ENCODE measurements around the gene RREB1. TPM values are rescaled to one million over a fixed set of nuclear protein-coding genes. Genes with fewer than 3 reads are reported as not detected.
A peak's percentile ranks its signal among the peaks of the same experiment; 100 is the strongest.

The RREB1 gene
- total RNA-seq, 3 donors from 2014 or later, result 64.9 to 85.9 (median 74.7) TPM

GRCh38 chr6:7228662-7229375 lies 121.1 kb downstream of the RREB1 start:
- H3K36me3 ChIP-seq (ENCODE audit: low read depth), result peaks cover 10% of the 10 kb centered on the region
- H3K4me1 ChIP-seq (ENCODE audit: low read depth), result no peaks in the 10 kb centered on the region
- no peaks in the 10 kb centered on the region for H3K9me3 ChIP-seq
- no peak for TF ChIP-seq CTCF (IDR thresholded peaks at IDR 0.05)
- DNase-seq, result no peak
- ATAC-seq, result no peak
- intact Hi-C loops (cut with DNase I, micrococcal nuclease), result no loop called here
- H3K4me3 ChIP-seq, result no peak overlapping the region

DNA sequence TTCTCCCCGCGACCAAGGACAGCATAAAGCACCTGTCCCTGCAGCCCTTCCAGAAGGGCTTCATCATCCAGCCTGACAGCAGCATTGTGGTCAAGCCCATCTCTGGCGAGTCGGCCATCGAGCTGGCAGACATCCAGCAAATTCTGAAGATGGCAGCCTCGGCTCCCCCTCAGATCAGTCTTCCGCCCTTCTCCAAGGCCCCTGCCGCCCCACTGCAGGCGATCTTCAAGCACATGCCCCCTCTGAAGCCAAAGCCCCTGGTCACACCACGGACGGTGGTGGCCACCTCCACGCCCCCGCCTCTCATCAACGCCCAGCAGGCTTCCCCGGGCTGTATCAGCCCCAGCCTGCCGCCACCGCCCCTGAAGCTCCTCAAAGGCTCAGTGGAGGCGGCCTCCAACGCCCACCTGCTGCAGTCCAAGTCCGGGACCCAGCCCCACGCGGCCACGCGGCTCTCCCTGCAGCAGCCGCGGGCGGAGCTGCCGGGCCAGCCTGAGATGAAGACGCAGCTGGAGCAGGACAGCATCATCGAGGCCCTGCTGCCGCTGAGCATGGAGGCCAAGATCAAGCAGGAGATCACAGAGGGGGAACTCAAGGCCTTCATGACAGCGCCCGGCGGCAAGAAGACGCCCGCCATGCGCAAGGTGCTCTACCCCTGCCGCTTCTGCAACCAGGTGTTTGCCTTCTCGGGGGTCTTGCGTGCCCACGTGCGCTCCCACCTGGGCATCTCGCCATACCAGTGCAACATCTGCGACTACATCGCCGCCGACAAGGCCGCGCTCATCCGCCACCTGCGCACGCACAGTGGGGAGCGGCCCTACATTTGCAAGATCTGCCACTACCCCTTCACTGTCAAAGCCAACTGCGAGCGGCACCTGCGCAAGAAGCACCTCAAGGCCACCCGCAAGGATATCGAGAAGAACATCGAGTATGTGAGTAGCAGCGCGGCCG lies 121.9 kb downstream of the RREB1 start:
- H3K4me1 ChIP-seq (ENCODE audit: low read depth), result peaks cover under 1% of the 10 kb centered on the region
- peaks cover 10% of the 10 kb centered on the region for H3K36me3 ChIP-seq (ENCODE audit: low read depth)
- no peak for TF ChIP-seq CTCF (IDR thresholded peaks at IDR 0.05)
- no peaks in the 10 kb centered on the region for H3K9me3 ChIP-seq
- ATAC-seq (peak; percentile 5), DNase-seq (no peak)
- no peak overlapping the region for H3K4me3 ChIP-seq
- intact Hi-C loops (cut with DNase I, micrococcal nuclease), result no loop called here

DNA sequence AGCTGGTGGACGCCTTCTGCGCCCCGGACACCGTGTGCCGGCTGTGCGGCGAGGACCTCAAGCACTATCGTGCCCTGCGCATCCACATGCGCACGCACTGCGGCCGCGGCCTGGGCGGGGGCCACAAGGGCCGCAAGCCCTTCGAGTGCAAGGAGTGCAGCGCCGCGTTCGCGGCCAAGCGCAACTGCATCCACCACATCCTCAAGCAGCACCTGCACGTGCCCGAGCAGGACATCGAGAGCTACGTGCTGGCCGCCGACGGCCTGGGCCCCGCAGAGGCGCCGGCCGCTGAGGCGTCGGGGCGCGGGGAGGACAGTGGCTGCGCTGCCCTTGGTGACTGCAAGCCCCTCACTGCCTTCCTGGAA lies 122.5 kb downstream of the RREB1 start:
- TF ChIP-seq CTCF (IDR thresholded peaks at IDR 0.05), result no peak
- H3K4me3 ChIP-seq, result no peak overlapping the region
- ATAC-seq, result no peak
- H3K36me3 ChIP-seq (ENCODE audit: low read depth), result peaks cover 10% of the 10 kb centered on the region
- intact Hi-C loops (cut with DNase I, micrococcal nuclease), result no loop called here
- H3K4me1 ChIP-seq (ENCODE audit: low read depth), result peaks cover 5% of the 10 kb centered on the region
- H3K9me3 ChIP-seq, result no peaks in the 10 kb centered on the region
- no peak for DNase-seq

DNA sequence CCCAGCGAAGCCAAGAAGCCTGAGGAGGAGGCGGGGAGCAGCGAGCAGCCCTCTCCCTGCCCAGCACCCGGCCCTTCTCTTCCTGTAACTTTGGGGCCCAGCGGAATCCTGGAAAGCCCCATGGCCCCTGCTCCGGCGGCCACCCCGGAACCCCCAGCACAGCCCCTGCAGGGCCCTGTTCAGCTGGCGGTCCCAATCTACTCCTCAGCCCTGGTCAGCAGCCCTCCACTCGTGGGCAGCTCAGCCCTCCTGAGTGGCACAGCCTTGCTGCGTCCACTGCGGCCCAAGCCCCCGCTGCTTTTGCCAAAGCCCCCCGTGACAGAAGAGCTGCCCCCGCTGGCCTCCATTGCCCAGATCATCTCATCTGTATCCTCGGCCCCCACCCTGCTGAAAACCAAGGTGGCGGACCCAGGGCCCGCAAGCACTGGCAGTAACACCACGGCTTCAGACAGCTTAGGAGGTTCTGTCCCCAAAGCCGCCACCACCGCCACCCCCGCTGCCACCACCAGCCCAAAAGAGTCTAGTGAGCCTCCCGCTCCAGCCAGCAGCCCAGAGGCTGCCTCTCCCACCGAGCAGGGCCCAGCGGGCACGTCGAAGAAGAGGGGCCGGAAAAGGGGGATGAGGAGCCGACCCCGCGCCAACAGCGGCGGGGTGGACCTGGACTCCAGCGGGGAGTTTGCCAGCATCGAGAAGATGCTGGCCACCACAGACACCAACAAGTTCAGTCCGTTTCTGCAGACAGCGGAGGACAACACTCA lies 123.4 kb downstream of the RREB1 start:
- Histone ChIP-seq H3K36me3 (ENCODE audit: low read depth) (peaks cover 10% of the 10 kb centered on the region), H3K9me3 (no peaks in the 10 kb centered on the region), H3K4me1 (ENCODE audit: low read depth) (peaks cover 13% of the 10 kb centered on the region), H3K4me3 (no peak overlapping the region)
- ATAC-seq, result no peak
- no peak for TF ChIP-seq CTCF (IDR thresholded peaks at IDR 0.05)
- no peak for DNase-seq
- intact Hi-C loops (cut with DNase I, micrococcal nuclease), result no loop called here

DNA sequence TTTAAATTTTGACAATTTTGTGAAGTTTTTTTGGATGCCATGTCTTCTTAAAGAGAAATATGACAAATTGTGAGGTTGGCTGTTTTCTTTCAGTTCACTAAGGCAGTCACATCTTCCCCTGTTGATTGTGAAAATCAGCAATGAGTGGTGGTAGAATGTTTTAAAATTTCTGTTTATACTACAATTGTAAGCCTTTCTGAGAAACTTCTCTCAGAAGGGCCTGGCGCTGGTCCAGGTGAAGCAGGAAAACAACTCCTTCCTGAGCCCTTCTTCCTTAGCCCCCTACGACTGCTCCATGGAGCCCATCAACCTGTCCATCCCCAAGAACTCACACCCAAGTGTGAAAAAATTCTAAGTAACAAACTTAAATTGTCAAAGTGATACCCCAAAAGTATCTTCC lies 124.6 kb downstream of the RREB1 start:
- DNase-seq (no peak), ATAC-seq (no peak)
- H3K36me3 ChIP-seq (ENCODE audit: low read depth), result peaks cover 10% of the 10 kb centered on the region
- TF ChIP-seq CTCF (IDR thresholded peaks at IDR 0.05), result no peak
- H3K4me3 ChIP-seq, result no peak overlapping the region
- intact Hi-C loops (cut with DNase I, micrococcal nuclease), result no loop called here
- H3K9me3 ChIP-seq, result no peaks in the 10 kb centered on the region
- H3K4me1 ChIP-seq (ENCODE audit: low read depth), result peaks cover 14% of the 10 kb centered on the region

Measured in mucosa of descending colon (tissue), 3 donors.